Measurements from ENCODE around the gene PIGU. TPM values are rescaled to one million over a fixed set of nuclear protein-coding genes. Genes with fewer than 3 reads are reported as not detected.

Gene PIGU
- polyA plus RNA-seq, 1 experiment: 35.2 TPM

DNA sequence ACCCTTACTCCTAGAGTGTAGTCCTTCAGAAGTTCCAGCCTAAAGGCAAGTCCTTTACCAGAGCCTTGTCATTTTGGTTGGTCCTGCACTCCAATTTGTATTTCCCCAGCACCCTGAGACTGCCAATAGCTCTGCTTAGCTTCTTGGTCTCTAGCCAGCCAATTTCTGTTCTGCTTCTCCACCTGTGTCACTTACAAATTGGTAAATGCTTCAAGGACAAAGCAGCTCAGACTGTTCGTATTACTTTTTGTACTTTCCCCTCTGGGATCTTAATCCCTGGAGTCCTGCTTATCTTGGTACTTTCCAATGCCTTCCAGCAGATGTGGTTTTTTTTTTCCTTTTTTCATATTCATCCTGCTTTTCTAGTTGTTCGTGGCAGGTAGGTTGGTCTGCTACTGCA, 25.7 kb downstream of the PIGU start:
- H3K36me3 ChIP-seq (ENCODE audit: control insufficient read depth, insufficient read depth, low read length): no peaks in the 10 kb centered on the region
- TF ChIP-seq, protein P1, sequence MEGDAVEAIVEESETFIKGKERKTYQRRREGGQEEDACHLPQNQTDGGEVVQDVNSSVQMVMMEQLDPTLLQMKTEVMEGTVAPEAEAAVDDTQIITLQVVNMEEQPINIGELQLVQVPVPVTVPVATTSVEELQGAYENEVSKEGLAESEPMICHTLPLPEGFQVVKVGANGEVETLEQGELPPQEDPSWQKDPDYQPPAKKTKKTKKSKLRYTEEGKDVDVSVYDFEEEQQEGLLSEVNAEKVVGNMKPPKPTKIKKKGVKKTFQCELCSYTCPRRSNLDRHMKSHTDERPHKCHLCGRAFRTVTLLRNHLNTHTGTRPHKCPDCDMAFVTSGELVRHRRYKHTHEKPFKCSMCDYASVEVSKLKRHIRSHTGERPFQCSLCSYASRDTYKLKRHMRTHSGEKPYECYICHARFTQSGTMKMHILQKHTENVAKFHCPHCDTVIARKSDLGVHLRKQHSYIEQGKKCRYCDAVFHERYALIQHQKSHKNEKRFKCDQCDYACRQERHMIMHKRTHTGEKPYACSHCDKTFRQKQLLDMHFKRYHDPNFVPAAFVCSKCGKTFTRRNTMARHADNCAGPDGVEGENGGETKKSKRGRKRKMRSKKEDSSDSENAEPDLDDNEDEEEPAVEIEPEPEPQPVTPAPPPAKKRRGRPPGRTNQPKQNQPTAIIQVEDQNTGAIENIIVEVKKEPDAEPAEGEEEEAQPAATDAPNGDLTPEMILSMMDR (IDR thresholded peaks at IDR 0.05; ENCODE audit: insufficient read depth, low read depth, low read length): no peak
- no peak overlapping the region for H3K4me3 ChIP-seq (ENCODE audit: low read depth, low read length)
- H3K27me3 ChIP-seq (ENCODE audit: control insufficient read depth, insufficient read depth, low read length): no peaks in the 10 kb centered on the region
- no peak for DNase-seq (ENCODE audit: low read depth)
- ChIA-PET CTCF (interaction anchor here (0.7 kb wide), 1 partner anchor 23 kb away, joined by 7 read pairs; no protein-coding TSS in a partner anchor), POLR2A (no interaction called here)

DNA sequence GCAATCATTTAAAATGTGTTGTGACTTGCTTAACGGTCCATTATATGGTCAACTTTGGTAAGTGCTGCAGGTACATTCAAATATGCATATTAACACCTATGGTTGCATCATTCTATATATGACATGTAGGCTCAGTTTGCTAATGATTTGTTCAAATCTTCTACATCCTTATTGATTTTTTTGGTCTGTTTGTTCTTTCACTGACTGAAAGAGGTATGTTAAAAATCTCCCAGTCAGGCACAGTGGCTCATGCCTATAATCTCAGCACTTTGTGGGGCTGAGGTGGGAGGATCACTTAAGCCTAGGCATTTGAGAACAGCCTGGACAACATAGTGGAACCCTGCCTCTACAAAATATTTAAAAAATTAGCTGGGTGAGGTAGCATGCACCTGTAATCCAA, 29.2 kb downstream of the PIGU start:
- Histone ChIP-seq H3K4me3 (ENCODE audit: low read depth, low read length) (no peak overlapping the region), H3K27me3 (ENCODE audit: control insufficient read depth, insufficient read depth, low read length) (no peaks in the 10 kb centered on the region), H3K36me3 (ENCODE audit: control insufficient read depth, insufficient read depth, low read length) (no peaks in the 10 kb centered on the region)
- TF ChIP-seq, protein P1 (IDR thresholded peaks at IDR 0.05; ENCODE audit: insufficient read depth, low read depth, low read length): no peak
- CTCF ChIA-PET: no interaction called here
- DNase-seq (ENCODE audit: low read depth): no peak
- POLR2A ChIA-PET: no interaction called here

DNA sequence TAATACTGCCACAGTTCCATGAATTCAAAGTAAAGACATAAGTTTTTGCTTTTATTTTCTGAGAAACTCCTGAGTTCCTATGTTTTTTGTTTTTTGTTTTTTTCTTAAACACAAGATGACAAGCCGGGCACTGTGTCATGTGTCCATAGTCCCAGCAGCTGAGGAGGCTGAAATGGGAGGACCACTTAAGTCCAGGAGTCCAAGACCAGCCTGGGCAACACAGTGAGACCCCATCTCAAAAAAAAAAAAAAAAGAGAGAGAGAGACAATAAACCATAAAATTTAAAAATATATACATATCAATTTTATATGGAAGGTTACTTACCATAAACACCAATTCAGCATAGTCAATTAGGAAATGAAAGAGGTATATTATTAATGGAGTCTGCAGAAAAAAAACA, 31.9 kb downstream of the PIGU start:
- Histone ChIP-seq H3K4me3 (ENCODE audit: low read depth, low read length) (no peak overlapping the region), H3K27me3 (ENCODE audit: control insufficient read depth, insufficient read depth, low read length) (no peaks in the 10 kb centered on the region), H3K36me3 (ENCODE audit: control insufficient read depth, insufficient read depth, low read length) (no peaks in the 10 kb centered on the region)
- TF ChIP-seq, protein P1 (IDR thresholded peaks at IDR 0.05; ENCODE audit: insufficient read depth, low read depth, low read length): no peak
- no peak for DNase-seq (ENCODE audit: low read depth)
- ChIA-PET POLR2A (no interaction called here), CTCF (no interaction called here)

DNA sequence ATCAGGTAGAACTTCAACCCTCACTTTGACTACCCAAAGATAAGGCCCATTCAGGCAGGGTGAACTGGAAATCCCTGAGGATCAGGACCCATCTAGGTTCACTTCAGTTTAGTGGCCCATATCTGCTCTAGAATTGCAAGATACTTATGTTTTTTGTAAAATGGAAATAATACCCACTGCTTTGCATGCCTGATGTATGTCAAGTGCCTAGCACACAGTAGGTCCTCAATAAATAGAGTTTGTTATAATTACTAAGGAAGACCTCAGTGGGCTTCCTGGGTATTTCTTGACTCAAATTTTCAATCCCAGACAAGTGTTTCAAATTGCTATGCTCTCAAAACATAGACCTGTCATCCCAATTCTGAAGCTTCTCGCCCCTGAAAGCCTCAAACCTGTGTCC, 32.5 kb downstream of the PIGU start:
- CTCF ChIA-PET: interaction anchor here (0.6 to 1.0 kb wide), 2 partner anchors 61 to 93 kb away, joined by 4 read pairs; no protein-coding TSS in a partner anchor
- TF ChIP-seq, protein P1 (IDR thresholded peaks at IDR 0.05; ENCODE audit: insufficient read depth, low read depth, low read length): no peak
- no peak for DNase-seq (ENCODE audit: low read depth)
- no peak overlapping the region for H3K4me3 ChIP-seq (ENCODE audit: low read depth, low read length)
- POLR2A ChIA-PET: no interaction called here
- no peaks in the 10 kb centered on the region for H3K27me3 ChIP-seq (ENCODE audit: control insufficient read depth, insufficient read depth, low read length)
- H3K36me3 ChIP-seq (ENCODE audit: control insufficient read depth, insufficient read depth, low read length): no peaks in the 10 kb centered on the region

DNA sequence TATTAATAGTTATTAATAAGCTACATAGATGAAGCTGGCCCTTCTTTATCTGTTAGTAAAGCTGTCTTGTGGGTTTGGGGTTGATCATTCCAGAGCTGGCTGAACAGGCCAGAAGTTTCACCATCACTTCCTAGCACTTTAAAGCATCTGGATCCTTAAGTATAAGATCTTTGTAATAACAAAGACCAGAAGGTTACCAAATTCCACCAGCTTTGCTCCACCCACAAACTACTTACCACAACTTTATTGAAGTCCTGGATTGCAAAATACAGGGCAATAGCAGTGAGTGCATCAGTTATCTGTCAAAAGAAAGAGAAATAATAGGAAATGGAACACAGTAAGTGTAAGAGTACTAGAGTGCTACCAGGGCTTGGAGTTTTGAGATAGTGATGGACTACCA, 33.0 kb downstream of the PIGU start:
- DNase-seq (ENCODE audit: low read depth): peak; percentile 90
- CTCF ChIA-PET: interaction anchor here (0.6 to 1.0 kb wide), 2 partner anchors 62 to 93 kb away, joined by 4 read pairs; no protein-coding TSS in a partner anchor
- POLR2A ChIA-PET: no interaction called here
- H3K27me3 ChIP-seq (ENCODE audit: control insufficient read depth, insufficient read depth, low read length): no peaks in the 10 kb centered on the region
- H3K36me3 ChIP-seq (ENCODE audit: control insufficient read depth, insufficient read depth, low read length): no peaks in the 10 kb centered on the region
- TF ChIP-seq, protein P1 (IDR thresholded peaks at IDR 0.05; ENCODE audit: insufficient read depth, low read depth, low read length): no peak
- no peak overlapping the region for H3K4me3 ChIP-seq (ENCODE audit: low read depth, low read length)
